Measurements from ENCODE around the gene INTS12. TPM values are rescaled to one million over a fixed set of nuclear protein-coding genes. Genes with fewer than 3 reads are reported as not detected.

Gene INTS12
- total RNA-seq, 1 donor from 2014 or later = 27.5 TPM

- DNase-seq (ENCODE audit: low read depth) = no peak
These were observed 21.9 kb downstream of the INTS12 start for GRCh38 chr4:105686571-105686970.

DNA sequence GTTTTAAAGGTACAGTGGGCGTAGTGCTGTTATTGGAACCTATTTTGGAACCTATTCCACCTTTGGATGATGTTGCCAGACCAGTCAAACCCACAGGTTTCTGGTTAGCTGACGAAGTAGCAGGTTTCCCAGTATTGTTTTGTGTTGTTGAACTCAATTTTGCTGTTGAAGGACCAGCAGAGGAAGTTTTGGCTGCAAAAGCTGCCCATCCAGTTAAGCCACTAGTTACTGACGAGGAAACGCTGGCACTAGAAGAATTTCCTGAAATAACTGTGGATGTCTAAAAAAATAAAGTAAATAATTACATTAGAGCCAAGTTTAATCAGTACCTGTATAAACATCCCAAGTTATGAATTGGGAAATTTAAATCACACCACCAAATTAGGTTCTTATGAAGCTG, 25.5 kb downstream of the INTS12 start:
- peak; percentile 35 for DNase-seq (ENCODE audit: low read depth)

GRCh38 chr4:105679186-105679585, 29.3 kb downstream of the INTS12 start:
- peak; percentile 26 for DNase-seq (ENCODE audit: low read depth)

DNA sequence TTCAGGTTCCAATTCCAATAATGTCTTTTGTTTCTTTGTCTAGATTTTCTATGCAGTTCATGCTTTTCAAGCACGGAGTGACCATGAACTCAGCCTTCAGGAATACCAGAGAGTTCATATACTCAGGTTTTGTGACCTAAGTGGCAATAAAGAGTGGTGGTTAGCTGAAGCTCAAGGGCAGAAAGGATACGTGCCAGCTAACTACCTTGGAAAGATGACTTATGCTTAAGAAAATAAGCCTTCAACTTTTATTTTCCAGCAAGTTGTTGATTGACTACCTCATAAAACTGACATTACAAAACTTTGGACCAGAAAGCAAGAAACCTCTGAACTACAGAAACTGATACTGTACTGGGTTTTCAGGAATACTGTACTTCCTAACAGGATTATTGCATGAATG, 30.8 kb downstream of the INTS12 start:
- DNase-seq (ENCODE audit: low read depth) = peak; percentile 80

GRCh38 chr4:105674011-105674410, 34.5 kb downstream of the INTS12 start:
- peak; percentile 33 for DNase-seq (ENCODE audit: low read depth)

- DNase-seq (ENCODE audit: low read depth) = no peak
These were observed 37.2 kb downstream of the INTS12 start for GRCh38 chr4:105671301-105671700.

GRCh38 chr4:105670684-105671083, 37.8 kb downstream of the INTS12 start:
- no peak for DNase-seq (ENCODE audit: low read depth)

DNA sequence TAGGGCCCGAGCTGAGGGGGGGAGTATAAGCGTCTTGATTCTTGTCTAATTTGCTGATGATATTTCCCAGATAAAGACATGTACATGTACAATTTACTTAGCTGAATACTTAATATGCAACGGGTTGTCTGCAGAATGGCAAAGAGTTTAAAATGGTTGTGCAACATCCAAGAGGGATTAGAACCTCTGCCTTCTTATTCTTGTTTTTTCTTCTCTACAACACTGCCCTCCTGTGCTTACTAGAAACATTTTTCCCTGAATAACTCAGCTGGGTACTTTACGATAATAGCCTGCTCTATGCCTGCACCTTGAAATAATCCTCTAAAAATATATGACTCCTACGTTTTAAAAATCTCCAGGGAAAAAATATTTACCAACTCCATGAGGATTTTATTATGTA, 41.8 kb downstream of the INTS12 start:
- peak; percentile 80 for DNase-seq (ENCODE audit: low read depth)

DNA sequence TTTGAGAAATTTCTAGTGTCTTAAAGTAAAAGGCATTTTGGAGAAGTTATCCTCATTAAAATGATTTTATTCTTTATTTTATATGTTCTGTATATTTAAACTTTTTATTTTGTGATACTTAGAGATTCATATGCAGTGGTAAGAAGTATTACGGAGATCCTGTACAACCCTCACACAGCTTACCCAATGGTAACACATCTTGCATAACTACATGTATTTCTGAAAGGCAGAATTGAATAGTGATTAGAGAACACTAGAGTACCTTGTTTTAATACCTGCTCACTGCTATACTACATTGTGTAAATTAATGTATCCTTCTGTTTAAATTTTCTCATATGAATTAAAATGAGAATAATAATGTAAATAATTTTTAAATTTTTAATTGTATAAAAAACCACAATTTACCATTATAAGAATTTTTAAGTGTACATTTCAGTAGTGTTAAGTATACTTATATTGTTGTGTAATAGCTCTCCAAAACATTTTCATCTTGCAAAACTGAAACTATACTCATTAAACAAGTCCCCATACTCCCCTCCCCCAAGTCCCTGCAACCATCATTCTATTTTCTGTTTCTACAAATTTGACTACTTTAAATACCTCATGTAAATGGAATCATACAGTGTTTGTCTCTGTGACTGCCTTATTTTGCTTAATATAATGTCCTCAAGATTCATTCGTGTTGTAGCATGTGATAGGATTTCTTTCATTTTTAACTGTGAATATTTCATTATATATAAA, 45.4 kb downstream of the INTS12 start:
- DNase-seq (ENCODE audit: low read depth) = no peak

DNA sequence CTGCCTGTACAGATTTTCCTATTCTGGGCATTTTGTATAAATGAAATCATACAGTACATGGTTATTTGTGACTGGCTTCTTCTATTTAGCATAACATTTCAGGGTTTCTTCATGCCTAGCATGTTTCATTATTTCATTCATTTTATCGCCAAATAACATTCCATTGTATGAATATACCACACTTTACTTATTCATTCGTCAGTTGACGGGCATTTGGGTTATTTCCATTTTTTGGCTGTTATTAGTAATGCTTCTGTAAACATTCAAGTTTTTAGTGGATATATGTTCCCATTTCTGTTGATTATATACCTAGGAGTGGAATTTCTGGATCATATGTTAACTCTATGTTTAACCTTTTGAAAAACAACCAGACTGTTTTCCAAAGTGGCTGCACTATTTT, 47.5 kb downstream of the INTS12 start:
- DNase-seq (ENCODE audit: low read depth) = no peak

GRCh38 chr4:105659190-105659589, 49.3 kb downstream of the INTS12 start:
- no peak for DNase-seq (ENCODE audit: low read depth)

DNA sequence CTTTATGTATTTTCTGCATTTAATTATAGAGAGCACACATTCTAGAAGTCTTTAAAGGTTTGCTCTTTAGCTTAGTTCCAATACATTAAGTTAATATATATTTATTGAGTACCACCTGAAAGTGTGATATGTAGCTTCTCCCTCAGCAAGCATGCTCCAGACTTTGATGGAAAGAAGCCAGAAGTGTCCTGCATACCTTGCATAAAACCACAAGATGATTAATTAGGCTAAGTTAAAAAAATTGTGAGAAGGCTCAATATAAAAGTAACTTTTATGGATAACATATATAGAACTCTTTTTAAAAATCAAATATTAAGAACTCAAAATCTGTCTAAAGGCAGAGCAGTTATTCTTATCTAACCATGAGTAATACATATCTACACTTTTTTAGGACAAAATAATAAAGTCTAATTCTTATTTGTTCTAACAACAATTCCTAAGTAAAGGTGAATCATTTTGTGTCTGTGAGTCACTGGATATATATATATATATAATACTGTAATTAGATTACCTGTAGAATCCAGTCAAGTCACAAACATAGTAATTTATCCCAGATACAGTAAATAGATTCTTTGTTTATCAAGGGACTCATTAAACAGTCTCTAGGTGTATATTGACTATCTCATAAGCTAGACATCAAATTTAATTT, 51.2 kb downstream of the INTS12 start:
- DNase-seq (ENCODE audit: low read depth) = peak; percentile 31

GRCh38 chr4:105652286-105652888, 56.1 kb downstream of the INTS12 start:
- DNase-seq (ENCODE audit: low read depth) = peak; percentile 91

- peak; percentile 76 for DNase-seq (ENCODE audit: low read depth)
These were observed 56.6 kb downstream of the INTS12 start for GRCh38 chr4:105651884-105652283.

DNA sequence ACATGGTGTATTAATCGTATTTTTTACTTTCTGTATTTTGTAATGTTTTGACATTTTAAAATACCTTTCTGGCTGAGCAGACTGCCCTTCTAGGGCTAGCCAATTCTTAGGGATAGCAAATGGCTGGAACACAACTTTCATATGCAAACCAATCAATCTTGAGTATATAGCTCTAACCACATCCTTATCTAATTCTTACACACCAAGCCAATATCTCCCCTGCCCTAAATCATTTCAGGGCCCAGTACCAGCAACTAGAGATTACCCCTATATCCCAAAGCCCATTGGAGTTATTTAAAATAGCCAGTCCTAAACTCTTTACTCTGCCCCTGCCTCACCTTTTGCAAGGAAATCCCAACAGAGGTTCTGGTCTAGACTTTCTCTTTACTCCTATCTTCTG, 58.3 kb downstream of the INTS12 start:
- no peak for DNase-seq (ENCODE audit: low read depth)

DNA sequence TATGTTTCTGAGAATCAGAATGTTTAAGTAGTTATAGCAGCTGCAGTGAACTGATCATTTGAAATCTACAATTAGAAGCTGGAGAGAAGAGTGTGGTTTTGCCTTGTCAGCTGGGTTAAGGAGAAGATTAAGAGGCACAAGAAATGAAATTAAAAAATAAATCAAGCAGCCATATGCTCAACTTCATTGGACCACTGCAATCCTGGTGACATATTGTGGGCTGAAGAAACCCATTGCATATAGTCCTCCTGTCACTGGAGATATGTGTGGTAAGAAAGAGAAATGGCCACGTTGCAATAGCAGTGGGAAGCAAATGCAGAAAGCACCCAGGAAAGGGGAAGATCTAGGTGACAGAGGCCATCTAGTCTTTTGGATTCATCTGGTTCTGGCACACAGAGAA, 63.0 kb downstream of the INTS12 start:
- DNase-seq (ENCODE audit: low read depth) = no peak

DNA sequence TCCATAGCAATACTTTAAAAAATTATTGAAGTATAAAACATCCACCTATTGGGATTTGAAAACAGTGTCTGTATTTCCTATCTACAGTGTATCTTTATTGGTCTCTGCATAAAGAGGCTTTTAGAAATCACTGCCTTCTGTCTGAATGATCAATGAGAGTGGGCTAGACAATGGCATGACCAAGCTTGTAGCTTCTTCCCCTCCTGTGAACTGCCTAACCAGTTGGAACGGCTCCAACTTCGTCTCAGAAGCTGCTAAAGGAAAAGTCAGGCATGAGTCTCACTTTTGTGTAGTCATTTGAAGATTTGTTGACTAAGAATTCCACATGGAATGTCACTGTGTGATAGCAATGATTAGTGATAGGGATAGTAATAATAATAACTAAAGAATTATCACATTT, 64.2 kb downstream of the INTS12 start:
- DNase-seq (ENCODE audit: low read depth) = peak; percentile 61

- DNase-seq (ENCODE audit: low read depth) = no peak
These were observed 66.6 kb downstream of the INTS12 start for GRCh38 chr4:105641845-105642244.

- DNase-seq (ENCODE audit: low read depth) = peak; percentile 77
These were observed 70.9 kb downstream of the INTS12 start for GRCh38 chr4:105637408-105638176.

GRCh38 chr4:105634402-105635080, 73.9 kb downstream of the INTS12 start:
- no peak for DNase-seq (ENCODE audit: low read depth)

GRCh38 chr4:105633241-105633640, 75.2 kb downstream of the INTS12 start:
- peak; percentile 60 for DNase-seq (ENCODE audit: low read depth)
